Breast epithelium (tissue), 4 donors: ENCODE measurements around the gene MUSTN1. TPM values are rescaled to one million over a fixed set of nuclear protein-coding genes. Genes with fewer than 3 reads are reported as not detected.

Source experiments
- DNase-seq, 2 donors: peaks; one replicate each; pipeline ENCODE4 v3.0.0-alpha.2; 2019; ENCODE audit warnings: low spot score in 2 of 2
- H3K27ac ChIP-seq, 2 donors: fragments of 200-600 bp; sonication (generic) in 1 of 2; one replicate each; pipeline ENCODE4 v1.5.1; 2016 to 2019; ENCODE audit warnings: mild to moderate bottlenecking in 1 of 2
- H3K27me3 ChIP-seq, 2 donors: fragments of 200-600 bp; sonication (generic) in 1 of 2; one replicate each; pipeline versions ENCODE4 v1.5.1 to v1.6.0; 2017 to 2019; ENCODE audit warnings: control low read depth in 1 of 2, mild to moderate bottlenecking in 1 of 2
- H3K36me3 ChIP-seq: fragments of 200-600 bp; one replicate; pipeline ENCODE4 v1.5.1; 2019
- H3K4me1 ChIP-seq, 2 donors: fragments of 200-600 bp; sonication (generic); one replicate each; pipeline ENCODE4 v1.5.1; 2016 to 2019; ENCODE audit warnings: control low read depth in 1 of 2
- H3K4me3 ChIP-seq, 3 donors: fragments of 200-600 bp; sonication (generic); 1 replicate in 2 of 3; 2 replicates in 1 of 3; pipeline ENCODE4 v1.5.1; 2016 to 2019; ENCODE audit warnings: mild to moderate bottlenecking in 3 of 3, moderate library complexity in 2 of 3
- H3K9me3 ChIP-seq, 2 donors: fragments of 200-600 bp; sonication (generic) in 1 of 2; one replicate each; pipeline ENCODE4 v1.5.1; 2016 to 2019; ENCODE audit warnings: control low read depth in 1 of 2
- POLR2A ChIP-seq: fragments of 450-650 bp; IDR thresholded peaks from one replicate; pipeline ENCODE4 v1.6.1; 2016; ENCODE audit warnings: antibody characterized with exemption, mild to moderate bottlenecking, moderate library complexity
- POLR2AphosphoS5 ChIP-seq, 3 donors: sonication (generic); formaldehyde crosslinking; IDR thresholded peaks; one replicate each; pipeline ENCODE4 v1.6.1; 2017; ENCODE audit warnings: antibody characterized with exemption in 3 of 3
- intact Hi-C: fragments of 100-400 bp; cut with DNase I; formaldehyde crosslinking; loops from one replicate; pipeline ENCODE4 v1.15.1; 2023; ENCODE audit warnings: low total_unique reads
- total RNA-seq, 3 donors: library from RNA; depleted of rRNA; stranded (reverse); fragments of >200 nt; gene quantifications; one replicate each; pipeline ENCODE4 v1.1.0, GENCODE V29; 2016
- TF ChIP-seq, protein P1 (sequence below), 3 donors: fragments of 450-650 bp; IDR thresholded peaks; one replicate each; pipeline ENCODE4 v1.5.1; 2016 to 2017; ENCODE audit warnings: antibody characterized with exemption in 3 of 3, mild to moderate bottlenecking in 3 of 3, moderate library complexity in 3 of 3

Gene MUSTN1
- total RNA-seq, 3 donors from 2014 or later, result 5.9 to 13.0 (median 6.9) TPM

GRCh38 chr3:52844290-52844975 is 9.6 kb upstream of the MUSTN1 start:
- no peaks in the 10 kb centered on the region for H3K36me3 ChIP-seq
- peak overlapping the region in 1 of 2 donors; percentile 59 for H3K27ac ChIP-seq
- H3K4me1 ChIP-seq, result no peaks in the 10 kb centered on the region
- no peak for DNase-seq
- TF ChIP-seq, protein P1, sequence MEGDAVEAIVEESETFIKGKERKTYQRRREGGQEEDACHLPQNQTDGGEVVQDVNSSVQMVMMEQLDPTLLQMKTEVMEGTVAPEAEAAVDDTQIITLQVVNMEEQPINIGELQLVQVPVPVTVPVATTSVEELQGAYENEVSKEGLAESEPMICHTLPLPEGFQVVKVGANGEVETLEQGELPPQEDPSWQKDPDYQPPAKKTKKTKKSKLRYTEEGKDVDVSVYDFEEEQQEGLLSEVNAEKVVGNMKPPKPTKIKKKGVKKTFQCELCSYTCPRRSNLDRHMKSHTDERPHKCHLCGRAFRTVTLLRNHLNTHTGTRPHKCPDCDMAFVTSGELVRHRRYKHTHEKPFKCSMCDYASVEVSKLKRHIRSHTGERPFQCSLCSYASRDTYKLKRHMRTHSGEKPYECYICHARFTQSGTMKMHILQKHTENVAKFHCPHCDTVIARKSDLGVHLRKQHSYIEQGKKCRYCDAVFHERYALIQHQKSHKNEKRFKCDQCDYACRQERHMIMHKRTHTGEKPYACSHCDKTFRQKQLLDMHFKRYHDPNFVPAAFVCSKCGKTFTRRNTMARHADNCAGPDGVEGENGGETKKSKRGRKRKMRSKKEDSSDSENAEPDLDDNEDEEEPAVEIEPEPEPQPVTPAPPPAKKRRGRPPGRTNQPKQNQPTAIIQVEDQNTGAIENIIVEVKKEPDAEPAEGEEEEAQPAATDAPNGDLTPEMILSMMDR (IDR thresholded peaks at IDR 0.05), result no peak
- TF ChIP-seq POLR2A (no peak), POLR2AphosphoS5 (IDR thresholded peaks at IDR 0.05) (no peak)
- H3K27me3 ChIP-seq, result no peaks in the 10 kb centered on the region
- intact Hi-C loops, result no loop called here
- no peaks in the 10 kb centered on the region for H3K9me3 ChIP-seq
- H3K4me3 ChIP-seq, result no peak overlapping the region

DNA sequence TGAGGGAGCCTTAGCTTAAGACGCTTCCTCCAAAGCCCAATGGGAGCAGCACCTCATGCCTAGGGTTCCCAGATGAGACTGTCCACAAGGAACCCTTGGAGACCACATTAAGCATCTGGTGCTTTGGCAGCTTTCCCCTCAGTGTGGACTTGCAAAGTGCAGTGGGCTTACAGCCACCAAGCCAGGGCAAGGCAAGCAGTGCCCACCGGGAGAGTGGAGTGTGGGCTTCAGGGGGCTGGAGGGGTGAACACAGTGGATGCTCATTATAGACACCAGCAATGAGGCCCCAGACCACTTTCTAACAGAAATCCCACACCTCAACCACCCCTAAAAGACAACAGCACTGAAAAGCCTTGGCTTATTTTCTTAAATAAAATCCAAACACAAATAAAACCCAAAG is 9.1 kb upstream of the MUSTN1 start:
- Histone ChIP-seq H3K4me1 (no peaks in the 10 kb centered on the region), H3K36me3 (no peaks in the 10 kb centered on the region), H3K27ac (peak overlapping the region in 1 of 2 donors; percentile 41), H3K9me3 (no peaks in the 10 kb centered on the region), H3K4me3 (no peak overlapping the region), H3K27me3 (no peaks in the 10 kb centered on the region)
- no peak for DNase-seq
- TF ChIP-seq, protein P1 (IDR thresholded peaks at IDR 0.05), result no peak
- TF ChIP-seq POLR2A (no peak), POLR2AphosphoS5 (IDR thresholded peaks at IDR 0.05) (no peak)
- intact Hi-C loops, result no loop called here

DNA sequence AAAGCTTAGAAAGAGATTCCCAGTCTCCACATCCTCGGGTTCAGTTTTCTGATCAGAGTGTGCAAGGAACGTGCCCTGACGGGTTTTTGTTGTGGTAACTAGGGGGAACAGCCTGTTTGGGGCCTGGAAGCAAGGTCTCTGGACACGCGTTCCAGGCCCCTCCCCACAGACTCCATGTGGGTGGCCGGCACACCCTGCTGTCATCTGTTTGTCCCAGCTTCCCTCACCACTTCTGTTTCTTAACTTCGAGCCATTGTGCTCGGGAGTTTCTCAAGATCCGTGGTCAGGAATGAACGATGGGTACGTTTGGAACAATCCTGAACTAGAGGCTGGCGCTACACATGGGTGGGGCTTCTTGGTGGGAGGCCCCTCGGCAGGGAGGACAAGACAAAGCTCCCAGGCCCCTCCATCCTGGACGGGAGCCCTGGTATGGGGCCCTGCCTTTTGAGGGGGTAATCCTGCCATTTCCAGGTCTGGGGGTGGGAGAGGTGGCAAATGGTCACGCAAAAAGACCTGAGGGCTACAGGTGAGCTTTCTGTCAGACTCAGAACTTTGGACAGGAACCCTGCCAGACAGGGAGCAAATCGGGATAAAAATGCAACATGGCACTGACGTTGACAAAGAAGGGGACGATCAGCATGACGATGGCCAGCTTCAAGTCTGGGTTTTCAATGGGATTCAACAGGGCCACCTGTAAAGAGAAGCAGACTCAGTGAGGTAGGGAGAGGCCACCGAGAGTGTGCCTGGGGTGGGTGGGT is 8.5 kb upstream of the MUSTN1 start:
- no peak overlapping the region for H3K4me3 ChIP-seq
- H3K27me3 ChIP-seq, result no peaks in the 10 kb centered on the region
- no peak for DNase-seq
- intact Hi-C loops, result no loop called here
- no peaks in the 10 kb centered on the region for H3K36me3 ChIP-seq
- H3K27ac ChIP-seq, result peak overlapping the region in 1 of 2 donors; percentile 41
- H3K9me3 ChIP-seq, result no peaks in the 10 kb centered on the region
- TF ChIP-seq, protein P1 (IDR thresholded peaks at IDR 0.05), result no peak
- TF ChIP-seq POLR2A, result no peak
- TF ChIP-seq POLR2AphosphoS5 (IDR thresholded peaks at IDR 0.05), result no peak
- no peaks in the 10 kb centered on the region for H3K4me1 ChIP-seq

GRCh38 chr3:52842424-52842823 is 7.6 kb upstream of the MUSTN1 start:
- Histone ChIP-seq H3K9me3 (no peaks in the 10 kb centered on the region), H3K4me1 (no peaks in the 10 kb centered on the region), H3K36me3 (no peaks in the 10 kb centered on the region), H3K27ac (peak overlapping the region in 1 of 2 donors; percentile 41), H3K4me3 (no peak overlapping the region), H3K27me3 (no peaks in the 10 kb centered on the region)
- DNase-seq, result no peak
- intact Hi-C loops, result no loop called here
- no peak for TF ChIP-seq POLR2A

- H3K27ac ChIP-seq, result no peak overlapping the region
- TF ChIP-seq, protein P1 (IDR thresholded peaks at IDR 0.05), result no peak
- TF ChIP-seq POLR2A (no peak), POLR2AphosphoS5 (IDR thresholded peaks at IDR 0.05) (no peak)
- intact Hi-C loops, result no loop called here
- no peak overlapping the region for H3K4me3 ChIP-seq
- no peaks in the 10 kb centered on the region for H3K9me3 ChIP-seq
- DNase-seq, result no peak
- no peaks in the 10 kb centered on the region for H3K4me1 ChIP-seq
- H3K27me3 ChIP-seq, result no peaks in the 10 kb centered on the region
- H3K36me3 ChIP-seq, result no peaks in the 10 kb centered on the region
These were observed 7.1 kb upstream of the MUSTN1 start for GRCh38 chr3:52841981-52842340.
